Activated CD8-positive, alpha-beta memory T cell treated with anti-CD3 and anti-CD28 coated beads for 24 hours (primary cell): ENCODE data around the gene AGGF1.
"Not testable (repeated sequence)": the region's sequence is repeated elsewhere in the genome, so short reads cannot be mapped to it uniquely, and the experiment has no call there.

Source experiments
- DNase-seq: peaks from one replicate; pipeline ENCODE4 v3.0.0-alpha.2; 2020

The AGGF1 gene

GRCh38 chr5:77028631-77029375 lies 1.4 kb upstream of the AGGF1 start:
- DNase-seq, result no peak

GRCh38 chr5:77029376-77029885 lies 773 bp upstream of the AGGF1 start:
- no peak for DNase-seq

- DNase-seq, result no peak
Measured at GRCh38 chr5:77031891-77032290, 1.7 kb downstream of the AGGF1 start.

- no peak for DNase-seq
Measured at GRCh38 chr5:77032635-77033034, 2.4 kb downstream of the AGGF1 start.

GRCh38 chr5:77033338-77033737 lies 3.1 kb downstream of the AGGF1 start:
- DNase-seq, result no peak

GRCh38 chr5:77035950-77036349 lies 5.7 kb downstream of the AGGF1 start:
- no peak for DNase-seq

GRCh38 chr5:77046416-77047073 lies 16.3 kb downstream of the AGGF1 start:
- no peak for DNase-seq

GRCh38 chr5:77064040-77064439 lies 33.8 kb downstream of the AGGF1 start:
- DNase-seq, result no peak

- DNase-seq, result no peak
Measured at GRCh38 chr5:77065256-77065655, 35.1 kb downstream of the AGGF1 start.

GRCh38 chr5:77066184-77066583 lies 36.0 kb downstream of the AGGF1 start:
- DNase-seq, result no peak

- DNase-seq, result no peak
Measured at GRCh38 chr5:77066823-77067442, 36.7 kb downstream of the AGGF1 start.

GRCh38 chr5:77073667-77074066 lies 43.5 kb downstream of the AGGF1 start:
- no peak for DNase-seq

- DNase-seq, result no peak
Measured at GRCh38 chr5:77074745-77075144, 44.5 kb downstream of the AGGF1 start.

GRCh38 chr5:77076961-77077828 lies 47.0 kb downstream of the AGGF1 start:
- peak; percentile 86 for DNase-seq

GRCh38 chr5:77077829-77078176 lies 47.6 kb downstream of the AGGF1 start:
- DNase-seq, result no peak

- DNase-seq, result not testable (repeated sequence)
Measured at GRCh38 chr5:77080479-77080878, 50.3 kb downstream of the AGGF1 start.

- no peak for DNase-seq
Measured at GRCh38 chr5:77080905-77081304, 50.7 kb downstream of the AGGF1 start.

- no peak for DNase-seq
Measured at GRCh38 chr5:77082280-77082679, 52.1 kb downstream of the AGGF1 start.

- DNase-seq, result no peak
Measured at GRCh38 chr5:77083088-77083487, 52.9 kb downstream of the AGGF1 start.

- DNase-seq, result no peak
Measured at GRCh38 chr5:77086368-77086688, 56.1 kb downstream of the AGGF1 start.

- peak; percentile 84 for DNase-seq
Measured at GRCh38 chr5:77086689-77087483, 56.7 kb downstream of the AGGF1 start, which contains the start of gene ZBED3. TSS of gene ZBED3 (minus strand) at chr5:77087285. CDS start at chr5:77077878, 9,407 bp downstream.
